Osteocyte (in vitro differentiated cells): ENCODE data around the gene HGFAC. TPM values are rescaled to one million over a fixed set of nuclear protein-coding genes. Genes with fewer than 3 reads are reported as not detected.

Experiments used
- DNase-seq: peaks from one replicate; pipeline ENCODE4 v3.0.0; 2021; ENCODE audit warnings: mixed read lengths; ENCODE audit not compliant: unreplicated experiment; ENCODE audit errors: extremely low spot score
- H3K27ac Mint-ChIP-seq: one replicate; pipeline ENCODE4 v1.8.0; 2021; ENCODE audit warnings: mild to moderate bottlenecking, mixed read lengths; ENCODE audit not compliant: unreplicated experiment
- H3K27me3 Mint-ChIP-seq: one replicate; pipeline ENCODE4 v1.8.0; 2021; ENCODE audit warnings: mixed read lengths; ENCODE audit not compliant: unreplicated experiment
- H3K36me3 Mint-ChIP-seq: one replicate; pipeline ENCODE4 v1.8.0; 2021; ENCODE audit warnings: mixed read lengths; ENCODE audit not compliant: unreplicated experiment
- H3K4me1 Mint-ChIP-seq: one replicate; pipeline ENCODE4 v1.8.0; 2021; ENCODE audit warnings: mixed read lengths; ENCODE audit not compliant: unreplicated experiment
- H3K4me3 Mint-ChIP-seq: one replicate; pipeline ENCODE4 v1.8.0; 2021; ENCODE audit warnings: mild to moderate bottlenecking, moderate library complexity, mixed read lengths; ENCODE audit not compliant: unreplicated experiment
- H3K9me3 Mint-ChIP-seq: one replicate; pipeline ENCODE4 v1.8.0; 2021; ENCODE audit warnings: mixed read lengths; ENCODE audit not compliant: unreplicated experiment
- CTCF ChIP-seq: fragments of 200-600 bp; sonication (generic); IDR thresholded peaks from 2 replicates; pipeline ENCODE4 v1.5.0; 2021; ENCODE audit warnings: antibody characterized with exemption, mild to moderate bottlenecking, moderate library complexity
- total RNA-seq: library from RNA; stranded (reverse); gene quantifications from 2 replicates; pipeline ENCODE4 v1.2.1, GENCODE V29; 2021

HGFAC gene
- total RNA-seq, 1 donor from 2014 or later, result 0.54 TPM

- no peaks in the 10 kb centered on the region for H3K36me3 Mint-ChIP-seq
- DNase-seq, result no peak
- H3K27me3 Mint-ChIP-seq, result no peaks in the 10 kb centered on the region
- H3K9me3 Mint-ChIP-seq, result no peaks in the 10 kb centered on the region
- no peak overlapping the region for H3K4me3 Mint-ChIP-seq
- H3K4me1 Mint-ChIP-seq, result peaks cover under 1% of the 10 kb centered on the region
- no peak for TF ChIP-seq CTCF
- H3K27ac Mint-ChIP-seq, result no peak overlapping the region
Observed at GRCh38 chr4:3446631-3447320, 5.0 kb downstream of the HGFAC start.

- Mint-ChIP-seq H3K27me3 (no peaks in the 10 kb centered on the region), H3K27ac (no peak overlapping the region), H3K4me1 (peaks cover 4% of the 10 kb centered on the region), H3K36me3 (no peaks in the 10 kb centered on the region), H3K4me3 (no peak overlapping the region), H3K9me3 (no peaks in the 10 kb centered on the region)
- no peak for DNase-seq
- TF ChIP-seq CTCF, result no peak
Observed at GRCh38 chr4:3447431-3448395, 5.9 kb downstream of the HGFAC start.

GRCh38 chr4:3449047-3449573 is 7.3 kb downstream of the HGFAC start:
- Mint-ChIP-seq H3K27me3 (no peaks in the 10 kb centered on the region), H3K36me3 (no peaks in the 10 kb centered on the region), H3K4me3 (no peak overlapping the region), H3K9me3 (no peaks in the 10 kb centered on the region), H3K4me1 (peaks cover 4% of the 10 kb centered on the region), H3K27ac (no peak overlapping the region)
- TF ChIP-seq CTCF, result no peak
- no peak for DNase-seq

- DNase-seq, result no peak
- no peak for TF ChIP-seq CTCF
- H3K27ac Mint-ChIP-seq, result no peak overlapping the region
- no peaks in the 10 kb centered on the region for H3K27me3 Mint-ChIP-seq
- H3K4me3 Mint-ChIP-seq, result no peak overlapping the region
- peaks cover 4% of the 10 kb centered on the region for H3K4me1 Mint-ChIP-seq
- peaks cover 3% of the 10 kb centered on the region for H3K9me3 Mint-ChIP-seq
- no peaks in the 10 kb centered on the region for H3K36me3 Mint-ChIP-seq
Observed at GRCh38 chr4:3449574-3450534, 8.1 kb downstream of the HGFAC start.
